Fibroblast of skin of left biceps (primary cell): Measurements from ENCODE around the gene RRP15.
A peak's percentile ranks its signal among the peaks of the same experiment; 100 is the strongest.

Source experiments
- DNase-seq, 2 experiments: peaks; one replicate each; pipeline ENCODE4 v3.0.0-alpha.2; 2013; ENCODE audit warnings: low read depth in 2 of 2

RRP15 gene, protein sequence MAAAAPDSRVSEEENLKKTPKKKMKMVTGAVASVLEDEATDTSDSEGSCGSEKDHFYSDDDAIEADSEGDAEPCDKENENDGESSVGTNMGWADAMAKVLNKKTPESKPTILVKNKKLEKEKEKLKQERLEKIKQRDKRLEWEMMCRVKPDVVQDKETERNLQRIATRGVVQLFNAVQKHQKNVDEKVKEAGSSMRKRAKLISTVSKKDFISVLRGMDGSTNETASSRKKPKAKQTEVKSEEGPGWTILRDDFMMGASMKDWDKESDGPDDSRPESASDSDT

DNA sequence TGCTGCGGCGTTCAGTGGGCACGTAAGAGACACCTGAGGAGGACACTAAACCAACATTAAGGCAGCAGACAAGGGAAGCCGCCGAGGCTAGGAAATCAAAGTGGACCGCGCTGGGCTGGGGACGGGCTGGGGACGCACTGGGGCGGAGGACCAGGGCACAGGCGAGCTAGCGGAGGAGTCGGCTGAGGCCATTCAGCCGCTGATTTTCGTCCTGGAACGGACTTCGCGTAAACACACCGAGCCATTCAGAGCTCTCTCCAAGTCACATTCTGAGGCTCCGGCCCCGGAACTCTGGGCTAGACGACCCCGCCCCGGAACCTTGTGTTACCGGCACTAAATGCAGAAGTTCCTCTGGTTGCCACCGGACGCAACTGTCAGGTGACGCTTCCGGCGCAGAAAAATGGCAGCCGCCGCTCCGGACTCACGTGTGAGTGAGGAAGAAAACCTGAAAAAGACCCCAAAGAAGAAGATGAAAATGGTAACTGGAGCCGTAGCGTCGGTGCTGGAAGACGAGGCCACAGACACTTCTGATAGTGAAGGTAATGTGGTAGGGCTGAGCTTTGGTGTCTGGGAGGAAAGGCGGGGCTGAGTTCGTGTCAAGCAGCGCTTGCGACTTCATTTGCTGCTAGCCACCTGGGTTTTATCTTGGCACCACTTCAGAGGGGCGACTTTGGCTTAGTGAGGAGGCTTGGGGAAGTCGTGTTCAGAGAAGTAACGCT lies at the start of gene RRP15:
TSS of gene RRP15 (plus strand) at position 377 of the 719 bp plus-strand sequence. CDS start at position 401, 24 bp downstream.
- peak; percentile 72 to 76 for DNase-seq

DNA sequence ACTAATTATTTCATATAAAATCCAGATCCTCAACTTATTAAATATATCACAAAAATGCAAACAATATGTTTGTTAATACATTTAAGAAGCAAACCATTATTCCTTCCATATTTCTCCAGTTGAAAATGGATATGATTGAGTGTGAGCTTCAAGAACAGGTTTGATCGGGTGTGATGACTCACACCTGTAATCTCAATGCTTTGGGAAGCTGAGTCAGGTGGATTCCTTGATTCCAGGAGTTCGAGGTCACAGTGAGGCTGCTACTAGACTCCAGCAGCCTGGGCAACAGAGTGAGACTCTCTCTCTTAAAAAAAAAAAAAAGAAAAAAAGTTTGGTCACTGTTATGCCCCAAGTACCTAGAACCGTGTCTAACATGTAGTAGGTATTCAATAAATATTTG lies 42.9 kb upstream of the RRP15 start:
- DNase-seq = no peak

DNA sequence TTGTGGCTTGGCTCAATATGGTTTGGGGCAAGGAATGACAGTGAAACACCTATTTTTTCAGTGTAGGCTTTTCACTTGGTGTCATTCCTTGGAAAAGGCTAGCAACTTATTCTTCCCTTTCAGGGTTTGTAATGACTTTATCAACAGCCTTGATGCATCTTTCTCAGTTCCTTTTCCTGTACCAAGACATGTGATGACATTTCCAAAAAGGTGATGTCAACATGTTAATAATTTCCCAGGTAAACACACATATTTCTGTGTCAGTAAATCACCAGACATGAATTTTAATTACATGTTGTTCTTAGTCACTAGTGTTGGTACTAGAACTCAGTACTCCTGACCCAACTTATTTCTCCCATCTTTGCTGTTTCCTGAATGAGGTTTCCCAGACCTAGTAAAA lies 37.8 kb upstream of the RRP15 start:
- DNase-seq = no peak

DNA sequence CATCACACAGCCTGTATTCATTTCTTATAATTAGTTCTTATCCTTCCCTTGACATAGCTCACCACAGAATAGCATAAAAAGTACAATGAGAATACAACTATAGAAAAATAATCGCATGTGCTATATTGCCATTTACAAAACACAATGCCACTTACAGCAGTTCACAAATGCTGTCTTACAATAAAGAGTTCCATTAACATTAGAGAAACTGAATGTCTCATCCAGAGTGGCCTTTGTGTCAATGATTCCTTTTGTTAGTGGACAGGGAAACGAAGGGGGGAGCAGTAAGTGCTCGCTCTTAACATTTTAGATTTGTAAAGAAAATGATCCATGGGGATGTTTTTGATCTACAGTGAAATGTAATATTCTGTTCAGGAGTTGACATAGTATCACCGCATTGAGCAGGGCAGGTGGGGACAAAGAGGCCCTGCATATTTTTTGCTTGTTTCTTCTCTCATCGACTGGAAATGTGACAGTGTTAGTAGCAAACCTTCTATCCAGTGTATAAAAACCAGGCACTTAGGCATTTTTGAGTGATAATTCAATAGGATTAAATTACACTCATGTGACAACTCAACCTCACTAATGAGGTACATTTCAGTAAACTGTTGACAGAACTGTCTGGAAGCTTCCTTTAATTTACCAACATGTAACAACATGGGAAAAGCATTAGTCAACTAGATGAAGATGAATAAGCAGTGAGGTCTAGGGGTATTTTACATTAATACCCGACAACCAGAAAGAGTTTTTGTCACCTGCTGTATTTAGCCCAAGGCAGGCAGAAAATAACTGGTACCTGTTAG lies 35.6 kb upstream of the RRP15 start:
- DNase-seq = no peak

DNA sequence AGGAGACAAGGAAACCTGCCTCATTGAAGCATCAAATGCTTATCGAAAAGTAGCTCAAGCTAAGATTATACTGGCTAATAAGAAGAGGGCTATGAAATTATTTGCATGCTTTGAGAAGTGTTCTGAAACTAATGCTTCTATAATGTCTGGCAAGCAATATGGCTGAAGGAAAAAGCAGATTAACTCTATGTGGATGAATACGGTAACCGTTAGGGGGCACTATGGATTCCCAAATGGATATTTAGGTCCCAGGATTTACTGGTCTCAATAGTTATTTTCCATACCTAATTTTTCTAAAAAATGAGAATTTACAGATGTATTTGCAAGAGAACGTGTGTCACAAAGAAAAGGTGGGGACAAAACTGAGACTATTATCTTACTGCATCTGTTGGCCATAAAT lies 34.6 kb upstream of the RRP15 start:
- no peak for DNase-seq

DNA sequence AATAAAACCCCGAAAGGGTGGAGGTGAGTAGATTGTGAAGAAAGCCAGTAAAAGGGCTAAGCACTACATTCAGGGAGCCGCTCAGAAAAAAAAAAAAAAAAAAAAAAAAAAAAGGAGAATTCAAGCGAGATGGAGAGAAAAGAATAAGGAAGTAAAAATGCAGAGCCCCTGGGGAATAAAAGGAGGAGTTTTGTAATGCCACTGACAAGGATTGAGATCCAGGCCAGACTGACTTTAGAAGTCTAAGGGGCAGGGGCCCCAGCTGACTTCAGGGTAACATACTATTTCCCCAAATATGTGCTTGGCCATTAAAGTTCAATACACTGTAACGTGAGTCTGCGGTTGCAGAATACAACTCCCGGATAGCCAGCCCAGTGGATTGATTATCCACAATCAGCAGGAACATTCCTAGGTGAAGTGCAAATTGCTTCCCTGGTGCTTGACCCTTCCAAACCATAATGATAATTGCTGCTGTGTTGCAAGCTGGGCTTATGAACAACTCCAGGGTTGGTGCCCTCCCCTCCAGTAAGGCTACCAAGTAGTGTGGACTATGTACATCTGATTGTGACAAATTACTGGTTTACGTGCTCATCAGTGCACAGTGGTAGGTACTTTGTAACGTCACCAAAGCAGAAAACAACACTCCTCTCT lies 30.7 kb upstream of the RRP15 start:
- no peak for DNase-seq

DNA sequence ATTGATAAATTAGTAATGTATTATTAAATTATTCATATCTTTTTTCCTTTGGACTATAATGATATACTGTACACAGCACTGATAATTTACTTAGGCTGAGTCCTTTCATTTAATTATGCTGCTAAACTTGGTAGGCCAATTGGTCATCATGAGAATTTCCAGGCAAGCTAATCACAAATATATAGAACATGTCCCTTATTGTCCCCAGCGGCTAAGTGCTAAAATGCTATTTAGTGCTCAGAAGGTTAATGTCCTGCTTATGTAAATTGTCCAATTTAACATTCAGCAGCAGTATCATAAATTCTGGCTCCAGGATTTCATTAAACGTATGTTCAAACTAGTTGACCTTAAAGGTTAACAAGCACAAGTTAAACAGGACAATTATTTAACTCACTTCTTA lies 30.0 kb upstream of the RRP15 start:
- no peak for DNase-seq

DNA sequence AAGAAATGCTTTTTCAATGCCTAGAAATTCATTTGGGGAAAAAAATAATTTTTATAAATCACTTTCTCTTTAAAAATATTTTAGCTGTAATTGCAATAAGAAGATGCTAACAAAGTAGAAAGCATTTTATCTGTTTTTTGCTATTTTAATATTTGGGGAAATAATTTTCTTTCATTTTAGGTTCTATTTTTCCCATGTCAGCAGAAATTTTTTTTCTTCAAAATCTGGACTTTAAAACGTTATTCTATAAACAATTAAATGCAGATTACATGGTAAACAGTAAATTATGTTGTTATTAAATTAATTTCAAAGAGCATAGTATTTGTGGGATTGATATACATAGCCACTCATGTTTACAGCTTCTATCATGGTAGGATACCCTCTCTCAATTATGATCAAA lies 27.7 kb upstream of the RRP15 start:
- no peak for DNase-seq

DNA sequence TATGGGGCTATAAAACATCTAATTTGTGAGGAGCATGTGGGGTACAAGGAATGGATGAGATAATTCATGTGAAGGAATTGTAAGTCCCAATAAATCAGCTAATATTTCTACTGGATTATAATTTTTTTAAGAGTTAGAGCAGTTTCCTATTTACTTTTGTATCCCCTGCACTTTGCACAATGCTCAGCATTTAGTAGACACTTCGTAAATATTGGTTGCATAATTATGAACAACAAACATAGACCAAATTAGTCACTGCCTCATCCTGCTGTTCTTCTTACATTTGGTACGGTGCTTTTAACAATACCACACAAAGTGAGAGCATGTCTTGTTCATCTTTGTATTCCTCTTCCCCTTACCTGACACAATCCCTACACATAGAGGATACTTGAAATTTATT lies 27.1 kb upstream of the RRP15 start:
- no peak for DNase-seq

DNA sequence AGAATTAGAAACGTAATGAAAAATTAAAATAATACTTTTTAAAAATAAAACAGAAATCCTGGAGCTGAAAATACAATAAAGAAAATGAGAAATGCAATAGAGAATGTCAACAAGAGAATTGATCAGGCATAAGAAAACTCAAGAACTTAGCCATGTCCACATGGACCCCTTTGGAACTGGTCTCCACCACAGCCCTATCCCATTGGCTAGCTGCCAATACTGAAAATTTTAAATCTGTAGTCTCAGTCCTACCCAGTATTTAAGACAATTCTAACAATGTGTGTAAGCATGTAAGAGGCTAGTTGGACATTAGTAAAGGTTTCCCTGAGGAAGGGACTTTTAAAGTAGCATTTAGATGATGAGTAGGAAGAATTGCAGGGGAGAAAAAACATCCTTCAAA lies 25.8 kb upstream of the RRP15 start:
- DNase-seq = no peak

DNA sequence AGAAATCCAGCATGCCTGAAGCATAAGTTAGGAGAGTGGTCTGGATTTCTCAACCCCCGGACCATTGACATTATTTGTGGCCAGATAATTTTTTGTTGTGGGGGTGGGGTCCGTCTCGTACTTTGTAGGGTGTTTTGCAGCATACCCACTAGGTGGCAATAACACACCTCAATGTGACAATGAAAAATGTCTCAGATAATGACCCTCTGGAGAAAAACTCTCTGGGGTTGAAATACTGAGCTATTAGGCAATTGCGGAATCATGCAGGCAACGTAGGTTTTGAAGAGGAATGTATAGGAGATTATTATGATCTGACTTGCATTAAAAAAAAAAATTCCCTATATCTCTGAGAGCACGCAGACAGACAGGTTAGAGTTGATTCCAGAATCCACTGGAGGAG lies 25.3 kb upstream of the RRP15 start:
- no peak for DNase-seq

DNA sequence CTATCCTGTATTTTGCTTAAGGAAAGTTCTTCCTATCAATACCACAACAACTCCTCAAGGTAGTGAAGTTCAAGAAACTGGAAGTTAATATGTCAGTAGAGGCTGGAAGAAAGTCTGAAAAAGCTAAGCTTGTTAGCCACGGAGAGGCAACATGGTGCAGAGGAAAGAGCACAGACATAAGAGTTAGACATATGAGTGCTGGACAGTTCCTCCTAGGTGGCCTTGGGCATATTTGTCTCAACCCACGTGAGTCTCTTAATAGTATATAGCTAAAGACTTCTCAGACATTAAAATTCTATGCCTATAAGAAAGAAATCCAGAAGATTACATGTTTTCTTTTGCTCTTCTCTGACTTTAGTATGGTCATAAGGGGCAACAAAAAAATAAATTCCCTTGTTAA lies 22.8 kb upstream of the RRP15 start:
- DNase-seq = no peak

DNA sequence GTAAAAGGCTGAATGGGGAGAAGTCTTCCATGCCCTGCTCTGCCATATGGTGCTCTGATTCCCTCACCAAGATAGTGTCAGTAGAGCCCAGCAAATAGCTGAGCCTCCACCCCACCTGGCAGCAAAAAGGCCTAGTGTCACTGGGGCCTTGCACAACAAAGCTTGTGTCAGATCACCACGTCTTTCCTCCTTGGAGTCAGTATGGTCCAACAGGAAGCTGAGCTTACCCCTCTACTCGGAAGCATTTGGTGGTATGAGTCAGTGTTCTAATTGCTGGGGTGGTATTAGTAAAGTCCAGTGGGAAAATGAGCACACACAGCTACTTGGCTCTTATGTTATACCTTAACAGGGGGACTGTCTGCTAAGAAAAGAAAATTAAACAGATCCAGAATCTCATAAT lies 18.7 kb upstream of the RRP15 start:
- no peak for DNase-seq

DNA sequence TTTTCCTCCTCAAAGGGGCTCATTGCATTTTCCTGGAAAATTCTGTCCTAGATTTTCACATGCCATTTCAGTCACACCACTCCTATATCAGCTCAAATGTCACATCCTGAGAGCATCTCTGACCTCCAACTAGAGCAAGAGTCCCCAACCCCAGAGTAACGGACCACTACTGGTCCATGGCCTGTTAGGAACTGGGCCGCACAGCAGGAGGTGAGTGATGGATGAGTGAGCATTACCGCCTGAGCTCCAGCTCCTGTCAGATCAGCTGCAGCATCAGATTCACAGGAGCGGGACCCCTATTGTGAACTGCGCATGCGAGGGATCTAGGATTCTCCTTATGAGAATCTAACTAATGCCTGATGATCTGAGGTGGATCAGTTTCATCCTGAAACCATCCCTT lies 12.7 kb upstream of the RRP15 start:
- DNase-seq = no peak

DNA sequence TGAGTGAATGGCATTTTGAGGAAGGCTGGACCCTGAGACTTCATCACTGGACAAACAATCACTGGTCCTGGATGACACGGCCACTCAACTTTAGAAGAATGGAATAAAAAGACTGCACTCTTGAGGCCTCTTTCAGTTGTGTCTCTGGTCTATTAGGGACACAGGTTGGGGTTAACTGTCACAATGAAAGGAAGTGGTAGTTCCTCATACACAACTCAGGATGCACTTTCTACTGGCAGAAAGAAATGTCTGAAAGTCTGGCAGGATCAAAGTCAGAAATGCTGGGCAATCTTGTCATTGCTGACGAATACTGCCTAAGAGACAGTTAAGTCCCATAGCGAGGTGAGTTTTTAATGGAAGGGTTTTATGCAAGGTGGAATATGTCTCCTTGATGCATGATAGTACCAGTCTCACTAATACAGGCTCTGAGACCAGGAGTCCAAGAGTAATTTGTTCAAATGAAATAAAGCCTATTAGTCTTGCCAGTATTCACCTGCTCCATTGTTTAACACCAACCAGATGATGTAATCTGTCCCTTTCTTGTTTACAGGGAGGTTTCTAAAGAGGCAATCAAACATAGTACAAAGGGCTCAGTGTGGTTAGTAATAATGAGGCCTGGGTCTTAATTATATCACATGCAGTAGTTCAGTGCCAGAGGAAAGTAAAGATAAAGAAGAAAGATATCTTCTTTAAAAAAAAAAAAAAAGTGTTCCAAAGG lies 11.2 kb upstream of the RRP15 start:
- no peak for DNase-seq

DNA sequence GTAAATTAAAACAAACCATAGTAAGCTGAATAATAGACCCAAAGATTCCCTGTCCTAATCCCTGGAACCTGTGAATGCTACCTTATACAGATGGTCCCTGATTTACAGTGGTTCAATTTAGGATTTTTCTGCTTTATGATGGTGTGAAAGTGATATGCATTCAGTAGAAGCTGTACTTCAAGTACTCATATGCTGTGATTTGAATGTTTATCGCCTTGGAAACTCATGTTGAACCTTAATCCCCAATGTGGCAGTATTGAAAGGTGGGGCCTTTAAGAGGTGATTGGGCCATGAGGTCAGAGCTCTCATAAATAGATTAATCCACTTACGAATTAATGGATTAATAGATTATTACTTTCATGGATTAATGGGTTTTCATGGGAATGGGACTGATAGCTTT lies 10.6 kb upstream of the RRP15 start:
- no peak for DNase-seq

DNA sequence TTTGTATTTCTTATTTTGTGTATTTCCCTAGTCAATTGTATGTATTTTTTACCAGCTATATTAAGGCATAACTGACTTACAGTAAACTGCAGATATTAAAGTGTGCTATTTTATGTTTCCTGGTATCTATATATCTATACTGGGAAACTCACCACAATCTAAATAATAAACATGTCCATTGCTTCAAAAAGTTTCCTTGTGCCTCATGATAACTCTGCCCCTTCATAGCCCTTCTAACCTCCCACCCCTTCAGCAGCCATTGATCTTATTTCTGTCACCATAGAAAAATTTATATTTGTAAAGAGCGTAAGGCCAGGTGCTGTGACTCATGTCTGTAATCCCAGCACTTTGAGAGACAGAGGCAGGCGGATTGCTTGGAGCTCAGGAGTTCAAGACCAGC lies 9.3 kb upstream of the RRP15 start:
- DNase-seq = no peak

DNA sequence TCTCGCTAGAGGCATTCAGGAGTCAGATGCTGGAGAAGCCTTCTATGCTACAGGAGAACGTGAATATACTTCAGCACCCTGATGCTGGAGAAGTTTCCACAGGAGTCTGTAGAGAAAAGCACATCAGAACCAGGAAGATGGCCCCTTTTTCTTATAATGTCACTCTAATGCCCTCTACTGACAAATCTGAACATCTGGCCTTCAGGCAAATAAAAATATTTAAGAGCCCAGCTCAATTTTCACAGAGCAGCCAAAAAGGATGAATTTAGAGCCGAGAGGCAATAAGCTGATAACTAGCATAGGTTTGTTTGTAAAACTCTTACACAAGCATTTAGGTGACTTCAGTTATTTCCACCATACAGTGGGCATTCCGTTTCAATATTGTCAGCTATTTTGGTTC lies 3.8 kb upstream of the RRP15 start:
- DNase-seq = no peak

DNA sequence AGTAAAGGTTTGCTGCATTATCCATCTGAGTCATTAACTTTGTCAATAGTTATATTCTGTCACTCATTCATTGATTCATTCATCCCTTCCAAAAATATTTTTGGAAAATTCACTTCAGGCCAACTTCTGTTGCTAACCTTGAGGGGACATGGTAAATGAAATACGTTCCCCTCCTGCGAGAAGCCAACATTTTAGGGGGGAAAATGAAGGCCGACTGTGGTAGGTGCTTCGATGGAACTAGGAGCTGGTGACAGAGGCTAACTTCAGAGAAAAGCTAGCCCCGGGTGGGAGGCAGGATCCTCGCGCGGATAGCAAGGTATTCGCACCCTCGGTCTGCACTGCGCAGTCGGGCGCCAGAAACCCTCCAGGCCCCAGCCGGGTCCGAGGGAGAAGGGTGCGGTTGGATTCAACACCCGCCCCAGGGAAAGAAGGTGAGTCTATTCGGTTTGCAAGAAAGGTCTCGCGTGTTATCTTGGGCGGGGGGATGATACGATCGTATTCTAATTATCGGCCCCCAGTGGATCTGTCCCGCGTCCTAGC lies 646 bp upstream of the RRP15 start:
- DNase-seq = no peak

DNA sequence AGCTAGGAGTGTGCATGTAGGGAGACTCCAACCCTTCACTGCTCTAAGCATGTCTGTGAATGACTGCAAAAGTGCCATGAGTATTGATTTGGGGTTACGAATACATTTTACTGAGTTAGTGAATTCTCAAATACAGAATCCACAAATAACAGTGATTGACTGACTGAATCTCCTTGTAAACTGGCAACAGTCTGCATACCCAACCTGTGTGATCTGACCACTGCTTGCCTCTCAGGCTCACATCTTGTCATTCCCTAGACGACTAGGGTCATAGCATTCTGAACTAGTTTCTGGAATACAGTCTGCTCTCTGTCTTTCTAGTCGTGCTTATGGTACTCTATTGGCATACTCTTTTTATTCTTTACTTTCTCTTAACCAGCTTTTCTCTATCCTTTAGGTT lies 7.4 kb downstream of the RRP15 start:
- DNase-seq = no peak

DNA sequence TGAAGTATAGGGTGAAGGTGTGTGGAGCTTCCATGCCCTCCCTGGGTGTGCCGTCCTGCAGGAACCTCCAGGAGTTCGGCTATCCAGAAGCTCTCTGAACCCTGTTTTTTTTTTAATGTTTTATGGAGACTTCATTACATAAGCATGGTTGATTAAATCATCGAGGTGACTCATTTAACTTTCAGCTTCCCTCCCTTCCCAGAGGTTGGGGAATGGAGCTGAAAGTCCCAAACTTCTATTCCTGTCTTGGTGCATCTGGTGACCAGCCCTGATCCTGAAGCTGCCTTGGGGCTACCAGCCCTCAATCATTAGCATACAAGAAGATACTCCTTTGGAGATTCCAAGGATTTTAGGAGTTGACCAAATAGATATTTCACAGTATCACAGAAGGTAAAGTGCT lies 9.5 kb downstream of the RRP15 start:
- DNase-seq = no peak
